Small intestine (tissue), 4 donors: ENCODE measurements around the gene CHD9. TPM values are rescaled to one million over a fixed set of nuclear protein-coding genes. Genes with fewer than 3 reads are reported as not detected.

Source experiments
- polyA plus RNA-seq, 4 donors: library from polyadenylated mRNA; stranded (reverse) in 3 of 4; unstranded in 1 of 4; fragments of 200-250 nt in 3 of 4; fragments of 120-200 nt in 1 of 4; gene quantifications; one replicate each; pipeline versions ENCODE4 v1.2.1 to v1.2.3, GENCODE V29; 2013
- donor health status: healthy with polysubstance abuse.
- donor health status: Bipolar disorder and iron deficiency.
- donor health status: healthy.

The CHD9 gene
- polyA plus RNA-seq, 4 donors, result 7.6 to 33.5 (median 11.2) TPM

Other genes with a start within 250 kb of the CHD9 start
- 1 to 10 TPM in 2 of 4 donors, under 1 TPM in 2; 0.83 to 2.7 (median 1.0) TPM for gene CHD9NB, start 2.1 kb upstream of the CHD9 start, polyA plus RNA-seq